Stimulated activated CD4-positive, alpha-beta T cell treated with anti-CD3 and anti-CD28 coated beads, Interleukin-2, amount 100 ng/mL, for 48 hours (primary cell): ENCODE results near the gene MZT2A.
"Not testable (repeated sequence)": the region's sequence is repeated elsewhere in the genome, so short reads cannot be mapped to it uniquely, and the experiment has no call there.

Experiments
- DNase-seq, 2 donors: peaks; one replicate each; pipeline ENCODE4 v3.0.0-alpha.2; 2020

Gene MZT2A

GRCh38 chr2:131492015-131492417 is at the start of gene MZT2A:
Gene MZT2A, minus strand, starts transcription at chr2:131492397. Its CDS starts 21 bp downstream, at chr2:131492376.
- not testable (repeated sequence) for DNase-seq

DNA sequence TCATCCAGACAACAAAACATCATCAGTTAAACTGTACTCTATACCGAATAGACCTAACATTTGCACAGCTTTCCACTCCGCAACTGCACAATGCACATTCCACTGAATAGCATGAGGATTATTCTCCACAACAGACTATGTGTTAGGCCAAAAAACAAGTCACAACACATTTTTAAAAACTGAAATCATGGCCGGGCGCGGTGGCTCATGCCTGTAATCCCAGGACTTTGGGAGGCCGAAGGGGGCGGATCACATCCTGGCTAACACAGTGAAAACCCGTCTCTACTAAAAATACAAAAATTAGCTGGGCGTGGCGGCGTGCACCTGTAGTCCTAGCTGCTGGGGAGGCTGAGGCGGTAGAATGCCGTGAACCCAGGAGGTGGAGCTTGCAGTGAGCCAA is 46.7 kb upstream of the MZT2A start:
- DNase-seq = not testable (repeated sequence)

GRCh38 chr2:131536841-131537240 is 44.6 kb upstream of the MZT2A start:
- not testable (repeated sequence) for DNase-seq

- not testable (repeated sequence) for DNase-seq
Observed at GRCh38 chr2:131535951-131536826, 44.0 kb upstream of the MZT2A start.

DNA sequence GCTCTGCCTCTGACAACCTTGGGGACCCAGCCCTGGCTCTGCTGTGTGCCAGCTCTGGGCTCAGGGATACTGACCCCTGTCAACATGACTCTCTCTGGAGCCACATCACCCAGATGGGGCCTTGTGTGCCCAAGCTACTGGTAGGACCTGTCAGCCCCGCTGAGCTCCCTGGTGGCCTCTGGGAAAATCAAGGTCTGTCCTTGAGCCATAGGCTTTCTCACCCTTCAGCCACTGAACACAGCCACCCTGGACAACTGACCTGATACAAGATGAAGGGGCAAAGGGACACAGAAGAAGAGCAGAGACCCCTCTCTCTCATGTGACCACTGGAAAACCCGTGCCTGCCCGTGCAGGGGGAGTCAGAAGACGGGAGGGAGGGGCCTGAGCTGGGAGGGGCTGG is 43.3 kb upstream of the MZT2A start:
- DNase-seq = no peak

DNA sequence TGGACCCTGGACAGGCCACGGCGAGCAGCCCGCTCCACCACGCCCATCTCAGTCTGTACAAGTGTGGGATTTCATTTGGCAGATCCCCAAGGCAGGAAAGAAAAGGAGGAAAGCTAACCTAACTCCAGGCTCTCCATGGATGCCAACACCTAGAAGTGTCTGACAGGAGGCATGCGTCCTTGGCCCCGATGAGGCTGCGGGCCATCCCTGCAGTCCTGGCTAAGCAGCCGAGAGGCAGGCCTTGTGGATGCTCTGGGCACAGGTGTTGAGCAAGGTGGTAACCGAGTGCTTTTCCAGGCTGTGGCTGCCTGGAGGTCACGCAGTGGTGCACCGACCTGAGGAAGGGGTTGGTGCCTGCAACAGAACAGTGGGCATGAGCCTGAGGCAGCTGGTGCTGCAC is 42.8 kb upstream of the MZT2A start:
- DNase-seq = not testable (repeated sequence)

- not testable (repeated sequence) for DNase-seq
Observed at GRCh38 chr2:131534317-131534672, 42.1 kb upstream of the MZT2A start.

GRCh38 chr2:131533609-131534316 is 41.6 kb upstream of the MZT2A start:
- not testable (repeated sequence) for DNase-seq

GRCh38 chr2:131532723-131533608 is 40.8 kb upstream of the MZT2A start:
- DNase-seq = not testable (repeated sequence)

GRCh38 chr2:131531547-131532185 is 39.5 kb upstream of the MZT2A start:
- DNase-seq = not testable (repeated sequence)

GRCh38 chr2:131530626-131531344 is 38.6 kb upstream of the MZT2A start:
- DNase-seq = not testable (repeated sequence)

- DNase-seq = not testable (repeated sequence)
Observed at GRCh38 chr2:131529864-131530445, 37.8 kb upstream of the MZT2A start.

DNA sequence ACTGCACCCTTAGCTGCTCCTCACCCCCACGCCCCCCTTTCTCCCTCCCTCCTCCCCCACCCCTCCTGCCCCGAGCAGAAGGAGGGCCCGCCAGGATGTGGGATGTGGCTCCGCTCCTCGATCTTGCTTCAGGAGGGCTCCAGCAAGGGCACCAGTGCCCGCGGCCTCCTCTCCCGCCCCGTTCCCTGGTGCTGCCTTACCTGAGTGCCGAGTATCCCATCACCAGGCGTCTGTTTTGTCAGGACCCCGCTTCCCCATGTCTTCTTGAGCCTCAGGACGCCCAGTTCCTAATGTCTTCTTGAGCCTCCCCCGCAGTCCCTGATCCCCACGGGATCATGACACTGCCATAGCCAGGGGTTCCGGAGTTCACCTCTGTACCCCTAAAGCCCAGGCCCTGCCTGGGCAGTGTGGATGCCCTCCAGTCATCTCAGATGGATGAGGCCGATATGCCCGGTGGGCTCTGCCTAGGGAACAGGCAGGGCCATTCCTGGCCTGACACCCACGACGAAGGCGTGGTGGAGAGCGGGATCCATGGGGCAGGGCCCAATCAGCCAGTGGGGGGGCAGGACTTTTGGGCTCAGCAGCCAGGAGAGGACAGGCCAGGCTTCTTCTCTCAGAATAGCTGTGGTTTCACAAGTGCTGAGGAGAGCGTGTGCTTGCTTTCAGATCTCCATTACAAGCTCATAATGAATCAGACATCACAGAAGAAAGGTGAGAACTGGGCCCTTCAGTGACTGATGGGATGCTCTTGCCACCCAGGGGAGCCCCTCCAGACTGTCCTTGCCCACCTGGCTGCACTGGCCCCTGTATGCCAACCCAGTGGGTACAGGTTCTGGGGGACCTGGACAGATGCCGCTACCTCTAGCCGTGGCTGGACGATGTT is 37.0 kb upstream of the MZT2A start:
- not testable (repeated sequence) for DNase-seq

GRCh38 chr2:131527131-131528001 is 35.2 kb upstream of the MZT2A start, which contains the start of gene CCDC74A:
Gene CCDC74A, plus strand, starts transcription at chr2:131527888. Its CDS starts 83 bp downstream, at chr2:131527971.
- DNase-seq = peak; percentile 74 to 78

GRCh38 chr2:131525256-131525655 is 33.1 kb upstream of the MZT2A start:
- not testable (repeated sequence) for DNase-seq

DNA sequence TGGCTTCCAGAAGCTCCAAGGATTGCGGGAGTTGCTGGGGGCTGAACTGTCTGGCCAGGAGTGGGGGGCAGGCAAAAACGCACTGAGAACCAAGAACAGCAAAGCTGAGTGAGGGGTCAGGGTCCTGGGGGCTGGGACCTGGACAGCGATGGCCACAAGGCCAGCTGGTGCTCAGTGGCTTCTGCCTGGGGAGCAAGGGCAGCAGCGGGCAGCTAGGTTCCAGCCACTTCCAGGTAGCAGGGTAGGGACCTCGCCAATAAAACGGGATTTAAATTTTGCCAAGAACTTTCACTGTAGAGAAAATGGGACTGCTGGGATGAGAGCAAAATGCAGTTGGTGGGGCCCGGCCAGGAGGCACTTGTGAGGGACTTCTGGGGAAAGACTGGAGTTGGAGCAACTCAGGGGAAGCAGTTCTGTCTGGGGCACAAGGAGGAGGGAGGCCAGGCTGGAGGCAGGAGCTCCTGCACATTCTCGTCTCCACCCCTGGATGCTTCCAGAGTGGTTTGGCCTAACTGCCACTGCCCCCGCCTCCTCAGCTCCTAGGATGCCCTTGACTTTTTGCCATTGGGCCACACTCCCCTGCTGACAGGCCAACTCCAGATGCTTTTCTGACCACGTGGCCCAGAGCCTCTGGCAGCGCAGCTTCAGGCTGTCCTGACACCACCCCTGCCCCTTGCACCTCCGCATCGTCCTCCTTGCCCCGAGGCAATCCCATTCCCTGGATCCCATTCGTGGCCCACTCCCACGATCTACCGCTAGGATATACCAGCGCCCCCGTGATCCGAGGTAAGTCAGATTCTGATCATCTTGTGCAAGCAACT is 30.0 kb upstream of the MZT2A start:
- DNase-seq = no peak

GRCh38 chr2:131521524-131521923 is 29.3 kb upstream of the MZT2A start:
- DNase-seq = not testable (repeated sequence)

- no peak for DNase-seq
Observed at GRCh38 chr2:131520526-131520925, 28.3 kb upstream of the MZT2A start.
